NCI-H2029 (cell line): ENCODE results near the gene MAGI2.

ENCODE experiments used
- DNase-seq: peaks from one replicate; lab custom pipeline; 2025; lab: John Stamatoyannopoulos, UW

The MAGI2 gene

GRCh38 chr7:79376299-79377025 is 77.0 kb downstream of the MAGI2 start:
- no peak for DNase-seq

GRCh38 chr7:79361214-79361613 is 92.3 kb downstream of the MAGI2 start:
- DNase-seq, result no peak

GRCh38 chr7:79359827-79360226 is 93.6 kb downstream of the MAGI2 start:
- no peak for DNase-seq

GRCh38 chr7:79357101-79357500 is 96.4 kb downstream of the MAGI2 start:
- no peak for DNase-seq

- DNase-seq, result no peak
Observed at GRCh38 chr7:79353720-79354468, 99.6 kb downstream of the MAGI2 start.

- no peak for DNase-seq
Observed at GRCh38 chr7:79352323-79352722, 101.1 kb downstream of the MAGI2 start.

- no peak for DNase-seq
Observed at GRCh38 chr7:79347351-79347750, 106.1 kb downstream of the MAGI2 start.

GRCh38 chr7:79341902-79342301 is 111.6 kb downstream of the MAGI2 start:
- no peak for DNase-seq

- DNase-seq, result no peak
Observed at GRCh38 chr7:79340212-79340611, 113.3 kb downstream of the MAGI2 start.

- no peak for DNase-seq
Observed at GRCh38 chr7:79339208-79339925, 114.1 kb downstream of the MAGI2 start.

GRCh38 chr7:79337717-79338116 is 115.8 kb downstream of the MAGI2 start:
- no peak for DNase-seq

GRCh38 chr7:79334841-79335240 is 118.6 kb downstream of the MAGI2 start:
- DNase-seq, result no peak

- DNase-seq, result no peak
Observed at GRCh38 chr7:79334334-79334733, 119.1 kb downstream of the MAGI2 start.

GRCh38 chr7:79332091-79332490 is 121.4 kb downstream of the MAGI2 start:
- DNase-seq, result no peak

- DNase-seq, result no peak
Observed at GRCh38 chr7:79329464-79329863, 124.0 kb downstream of the MAGI2 start.

- no peak for DNase-seq
Observed at GRCh38 chr7:79320741-79321473, 132.6 kb downstream of the MAGI2 start.

GRCh38 chr7:79319369-79319768 is 134.1 kb downstream of the MAGI2 start:
- no peak for DNase-seq

- DNase-seq, result peak; percentile 29
Observed at GRCh38 chr7:79317728-79318127, 135.7 kb downstream of the MAGI2 start.

GRCh38 chr7:79312022-79312421 is 141.4 kb downstream of the MAGI2 start:
- no peak for DNase-seq

GRCh38 chr7:79308192-79308591 is 145.3 kb downstream of the MAGI2 start:
- no peak for DNase-seq

- no peak for DNase-seq
Observed at GRCh38 chr7:79307376-79307775, 146.1 kb downstream of the MAGI2 start.

GRCh38 chr7:79304711-79305110 is 148.8 kb downstream of the MAGI2 start:
- DNase-seq, result no peak
